GM18951 (cell line): ENCODE measurements around the gene TTC7B.

ENCODE experiments used
- POLR2A ChIP-seq: IDR thresholded peaks from 4 replicates; pipeline ENCODE4 v1.6.1; 2011; ENCODE audit warnings: mild to moderate bottlenecking; ENCODE audit not compliant: insufficient read length, insufficient read depth; ENCODE audit errors: extremely low read depth
- in situ Hi-C: fragments of 300-500 bp; cut with MboI; formaldehyde crosslinking; loops from one replicate; pipeline ENCODE4 v1.12.0; 2022; ENCODE audit warnings: low sequenced_read_pairs, mixed read lengths, inconsistent platforms; ENCODE audit not compliant: unreplicated experiment

Gene TTC7B

DNA sequence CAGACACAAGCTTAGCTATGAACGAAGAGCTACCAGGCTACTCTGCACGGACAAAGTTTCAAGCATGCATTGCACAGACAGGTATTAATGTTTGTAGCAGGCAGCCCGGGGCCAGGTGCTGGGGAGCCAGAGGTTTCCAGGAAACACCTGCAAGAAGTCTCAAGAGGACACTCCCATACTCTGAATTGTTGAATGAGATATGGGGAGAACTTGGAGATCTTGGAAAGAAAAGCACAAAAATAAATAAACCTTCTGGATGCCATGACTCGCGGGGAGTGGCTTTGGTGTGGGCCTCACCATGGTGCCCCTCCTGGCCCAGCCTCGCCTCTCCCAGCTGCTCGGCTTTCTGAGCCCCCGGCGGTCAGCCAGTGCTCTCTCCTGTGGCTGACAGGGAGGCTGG is 186.8 kb downstream of the TTC7B start:
- in situ Hi-C loops, result no loop called here
- no peak for TF ChIP-seq POLR2A

DNA sequence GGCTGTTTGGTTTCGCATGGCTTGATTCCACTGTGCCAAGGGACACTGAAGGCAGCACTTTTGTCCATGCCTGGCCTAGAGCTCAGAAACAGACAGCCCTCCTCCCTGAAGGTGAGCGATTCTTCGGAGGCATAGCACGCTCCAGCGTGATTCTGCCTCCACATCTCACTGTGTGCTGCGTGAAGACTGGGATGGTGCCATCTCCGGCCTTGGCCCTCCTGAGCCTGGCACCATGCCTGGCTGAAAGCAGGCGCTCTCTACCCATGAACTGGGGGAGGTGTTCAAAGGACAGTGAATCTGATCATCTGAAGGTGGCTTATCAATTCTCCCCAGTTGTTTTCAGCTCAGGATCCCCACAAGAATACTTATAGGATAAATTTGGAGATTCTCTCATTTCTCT is 187.4 kb downstream of the TTC7B start:
- in situ Hi-C loops, result no loop called here
- no peak for TF ChIP-seq POLR2A

DNA sequence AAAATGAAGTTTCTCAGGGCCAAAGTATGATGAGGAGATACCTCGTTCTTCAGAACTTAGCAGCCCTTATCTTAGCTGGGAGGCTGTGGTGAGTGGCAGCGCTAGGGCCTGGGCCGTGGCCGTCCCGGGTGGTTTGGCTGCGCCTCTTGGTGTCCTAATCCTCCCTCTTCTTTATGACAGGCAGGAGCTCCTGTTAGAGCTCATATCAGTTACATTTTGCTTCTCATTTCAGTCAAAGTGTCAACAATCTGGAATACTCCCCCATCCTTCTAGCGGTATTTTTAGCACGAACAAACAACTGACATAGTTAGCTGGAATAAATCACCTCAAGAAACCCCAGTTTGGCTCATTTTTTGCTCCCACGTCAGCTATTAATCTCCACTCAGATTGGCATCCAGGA is 188.8 kb downstream of the TTC7B start:
- no peak for TF ChIP-seq POLR2A
- in situ Hi-C loops, result no loop called here

DNA sequence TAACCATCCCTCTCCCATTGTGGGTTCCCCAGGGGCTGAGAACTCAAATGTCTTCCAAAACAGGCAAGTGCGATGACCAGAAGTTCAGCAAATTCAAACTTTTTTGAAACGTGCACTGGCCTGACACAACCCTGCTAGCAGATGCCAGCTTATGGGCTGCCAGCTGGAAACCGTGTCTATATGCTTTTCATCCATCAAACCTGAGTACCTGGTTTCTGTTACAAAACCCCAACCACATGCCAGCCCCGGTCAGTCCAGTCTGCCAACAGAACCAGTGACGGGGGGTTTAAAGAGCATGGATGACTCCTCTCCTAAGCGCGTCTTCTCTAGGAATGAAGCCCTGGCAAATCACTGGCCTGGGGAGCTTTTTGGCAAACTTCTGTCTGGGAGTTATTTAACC is 189.7 kb downstream of the TTC7B start:
- no peak for TF ChIP-seq POLR2A
- in situ Hi-C loops, result no loop called here

DNA sequence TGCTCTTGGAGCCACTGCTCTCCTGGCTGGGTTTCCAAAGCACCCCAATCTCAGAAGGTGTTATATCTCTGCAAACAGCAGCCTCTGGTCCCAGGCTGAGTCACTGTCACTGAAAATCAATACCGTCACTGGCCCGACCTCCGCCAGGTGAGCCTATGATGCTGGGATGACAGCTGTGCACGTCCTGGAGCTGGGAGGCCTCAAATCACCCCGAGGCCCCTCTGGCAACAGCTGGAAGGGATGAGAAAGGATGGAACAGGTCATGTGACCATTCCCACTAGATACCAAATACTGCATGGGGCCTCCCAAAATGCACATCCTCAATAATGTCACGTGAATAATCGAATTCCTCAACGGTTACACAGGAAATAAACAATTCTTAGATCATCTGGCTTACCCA is 190.8 kb downstream of the TTC7B start:
- in situ Hi-C loops, result no loop called here
- TF ChIP-seq POLR2A, result no peak

DNA sequence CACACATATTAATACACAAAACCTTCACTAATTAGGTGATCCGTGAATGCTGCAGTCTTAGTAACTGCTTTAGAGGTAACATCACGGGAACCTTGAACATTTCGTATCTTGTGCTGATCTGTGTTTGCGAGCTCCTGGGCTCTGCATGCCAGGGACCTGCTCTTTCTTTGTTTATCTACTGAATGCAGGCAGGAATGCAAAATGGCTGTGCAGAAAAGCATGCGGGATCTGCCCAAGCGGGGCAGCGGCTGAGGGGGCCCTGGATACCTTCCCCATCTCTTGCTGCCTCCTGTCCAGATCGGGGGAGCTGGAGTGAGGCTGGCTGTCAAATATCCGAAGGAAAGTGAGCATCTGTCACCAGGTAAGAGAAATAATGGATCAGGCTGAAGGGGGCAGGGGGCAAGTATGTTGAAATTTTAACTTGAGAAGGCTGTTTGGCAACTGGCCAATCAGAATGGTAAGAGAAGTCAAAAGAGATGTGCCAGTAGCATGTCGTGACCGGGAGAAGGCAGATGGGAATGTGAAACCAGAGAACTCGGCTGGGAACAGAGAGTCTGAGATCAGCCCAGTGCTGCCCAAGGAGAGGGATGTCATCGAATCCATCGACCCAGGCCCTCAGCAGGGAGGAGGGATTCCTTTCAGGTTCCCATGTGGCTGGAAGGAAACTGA is 191.4 kb downstream of the TTC7B start:
- in situ Hi-C loops, result no loop called here
- TF ChIP-seq POLR2A, result no peak

DNA sequence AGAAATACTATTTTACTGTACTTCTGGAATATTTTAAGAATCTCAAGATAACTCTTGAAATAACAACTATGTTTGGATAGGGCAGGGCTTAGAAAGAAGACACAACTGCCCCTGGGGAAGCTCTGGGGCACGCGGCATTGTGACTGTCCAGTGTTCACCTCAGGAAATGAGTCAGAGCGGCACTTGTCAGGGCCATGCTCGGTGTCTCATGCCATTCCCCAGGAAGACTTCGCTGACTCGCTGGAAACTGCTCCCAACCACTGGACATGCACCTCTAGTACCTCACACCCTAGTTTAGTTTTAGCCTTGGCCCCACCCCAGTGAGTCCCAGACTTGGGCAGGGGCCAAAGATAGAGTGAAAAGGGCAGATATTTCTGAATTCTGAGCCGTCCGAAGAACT is 192.0 kb downstream of the TTC7B start:
- TF ChIP-seq POLR2A, result no peak
- in situ Hi-C loops, result no loop called here

DNA sequence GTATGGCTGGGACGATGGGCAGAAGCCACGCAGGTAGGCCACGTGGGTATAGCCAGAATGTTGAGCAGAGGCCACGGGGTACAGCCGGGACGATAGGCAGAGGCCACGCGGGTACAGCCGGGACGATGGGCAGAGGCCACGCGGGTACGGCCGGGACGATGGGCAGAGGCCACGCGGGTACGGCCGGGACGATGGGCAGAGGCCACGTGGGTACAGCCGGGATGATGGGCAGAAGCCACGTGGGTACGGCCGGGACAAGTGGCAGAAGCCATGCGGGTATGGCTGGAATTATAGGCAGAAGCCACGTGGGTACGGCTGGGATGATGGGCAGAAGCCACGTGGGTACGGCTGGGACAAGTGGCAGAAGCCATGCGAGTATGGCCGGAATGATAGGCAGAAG is 195.0 kb downstream of the TTC7B start:
- no peak for TF ChIP-seq POLR2A
- in situ Hi-C loops, result no loop called here

DNA sequence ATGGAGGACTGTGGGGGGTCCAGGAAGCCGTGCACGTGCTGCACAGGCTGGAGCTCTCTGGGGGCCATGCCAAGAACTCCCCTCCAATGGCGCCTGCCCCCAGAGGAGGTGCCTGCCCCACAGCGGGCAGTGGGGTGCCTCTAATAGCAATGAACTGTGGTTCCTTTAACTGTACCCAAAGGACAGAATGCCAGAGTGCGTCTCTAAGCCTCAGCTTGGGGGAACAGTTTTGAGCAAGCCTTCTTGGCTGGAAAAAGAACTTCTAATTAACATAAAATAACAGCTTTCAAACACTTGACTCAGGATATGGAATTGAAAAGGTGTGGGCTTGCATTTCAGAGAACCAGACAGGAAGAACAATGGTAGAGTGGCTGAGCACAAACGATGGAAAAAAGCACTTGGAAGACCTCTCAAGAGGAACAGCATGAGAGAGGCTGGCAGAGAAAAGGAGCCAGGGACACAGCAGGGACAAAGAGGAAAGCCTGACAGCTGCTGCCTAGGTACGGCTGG is 195.6 kb downstream of the TTC7B start:
- in situ Hi-C loops, result no loop called here
- no peak for TF ChIP-seq POLR2A

DNA sequence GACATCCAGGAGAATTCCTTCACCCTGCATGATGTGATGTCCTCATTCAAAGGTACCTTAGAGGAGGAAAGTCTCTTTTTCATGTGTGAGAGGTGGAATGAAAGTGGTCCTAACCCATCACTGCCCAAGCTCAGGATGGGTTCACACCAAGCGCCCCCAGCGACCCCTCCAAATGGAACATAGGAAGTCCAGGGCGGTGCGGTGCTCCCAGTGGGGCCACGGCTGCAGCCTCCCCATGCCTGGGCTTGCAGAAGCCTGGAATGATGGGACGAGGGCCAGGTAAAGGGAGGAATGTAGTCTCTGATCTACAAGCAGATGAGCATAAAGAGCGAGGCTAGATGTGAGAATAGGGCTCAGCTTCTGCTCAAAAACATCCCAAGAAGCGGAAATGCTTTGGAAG is 196.3 kb downstream of the TTC7B start:
- in situ Hi-C loops, result no loop called here
- TF ChIP-seq POLR2A, result no peak

DNA sequence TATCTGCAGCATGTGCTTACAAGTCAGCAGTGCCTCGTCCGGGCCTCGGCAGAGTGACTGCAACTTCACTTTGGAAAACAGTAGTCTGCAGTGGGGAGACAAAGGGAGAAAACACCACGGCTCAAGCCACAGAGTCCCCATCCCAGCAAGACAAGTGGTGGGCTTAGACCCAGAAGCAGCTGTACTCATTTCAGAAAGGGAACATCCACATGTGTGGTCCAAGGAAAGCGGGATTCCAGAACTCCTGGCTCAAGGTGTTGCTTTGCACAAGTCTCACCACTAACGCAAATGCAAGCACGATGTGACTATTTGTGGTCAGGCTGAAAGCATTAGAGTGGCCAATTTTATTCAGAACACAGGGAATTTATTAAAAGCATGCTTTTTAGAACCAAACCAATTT is 198.3 kb downstream of the TTC7B start:
- in situ Hi-C loops, result no loop called here
- TF ChIP-seq POLR2A, result no peak

DNA sequence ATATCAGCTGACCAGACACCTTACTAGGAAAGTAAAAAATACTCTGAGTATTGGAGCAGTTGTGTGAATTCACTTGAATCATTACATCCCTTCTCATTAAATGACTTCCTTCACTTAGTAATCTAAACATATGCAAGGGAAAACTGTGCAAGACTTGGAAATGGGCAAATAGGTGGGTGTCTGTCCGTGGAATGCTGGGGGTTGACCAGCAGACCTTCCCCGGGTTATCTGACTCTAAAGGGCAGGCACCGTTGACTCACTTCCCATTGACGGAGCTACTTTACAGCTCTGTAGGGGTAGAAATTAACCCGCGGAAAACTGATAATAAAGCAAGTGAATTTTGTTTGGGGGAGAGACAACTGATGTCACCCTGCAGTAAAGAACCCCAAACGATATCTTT is 199.3 kb downstream of the TTC7B start:
- in situ Hi-C loops, result no loop called here
- TF ChIP-seq POLR2A, result no peak

DNA sequence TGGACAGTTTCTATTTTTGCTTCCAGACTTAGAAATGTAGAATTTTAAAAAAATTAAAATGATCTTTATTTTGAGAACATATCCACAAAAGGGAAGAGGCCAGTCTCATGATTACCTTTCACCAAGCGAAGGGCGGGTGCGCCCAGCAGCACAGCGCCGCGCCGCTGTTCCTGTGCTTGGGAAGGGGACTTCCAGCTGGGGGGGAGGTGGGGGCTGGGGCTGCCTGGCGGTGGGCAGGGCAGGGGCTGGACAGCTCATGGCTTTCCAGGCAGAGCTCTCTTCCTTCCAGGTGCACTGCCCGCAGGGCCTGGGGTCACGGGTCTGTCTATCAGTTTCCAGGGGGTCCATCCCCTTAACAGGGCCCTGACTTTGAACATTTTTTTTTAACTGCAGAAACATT is 199.9 kb downstream of the TTC7B start:
- in situ Hi-C loops, result no loop called here
- TF ChIP-seq POLR2A, result no peak

DNA sequence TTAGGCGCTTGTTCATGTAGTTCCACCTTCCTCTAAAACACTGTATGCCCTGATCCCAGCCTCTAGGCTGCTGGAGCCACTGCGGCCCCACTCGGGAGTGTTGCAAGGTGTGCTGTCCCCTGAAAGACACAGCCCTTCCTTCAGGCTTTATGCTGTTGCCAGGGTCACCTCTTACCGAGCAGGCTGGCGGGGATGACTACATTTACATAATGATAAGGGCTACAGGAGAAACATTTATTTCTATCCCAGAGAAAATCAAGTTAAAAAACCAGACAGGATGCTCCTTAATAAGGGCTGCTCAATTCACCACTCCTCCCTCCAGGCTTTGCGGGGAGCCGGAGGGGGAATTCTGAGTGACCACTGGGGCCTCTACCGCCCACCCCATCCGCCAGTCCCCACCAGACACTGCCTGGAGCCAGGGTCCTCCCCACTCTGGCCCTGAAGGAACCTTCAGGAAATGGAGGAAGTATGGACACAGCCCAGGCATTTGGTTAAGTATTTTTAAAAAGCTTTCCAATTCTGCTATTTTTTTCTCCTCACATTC is 200.6 kb downstream of the TTC7B start:
- no peak for TF ChIP-seq POLR2A
- in situ Hi-C loops, result no loop called here
